ENCODE results near the gene C2orf78.

C2orf78 gene

DNA sequence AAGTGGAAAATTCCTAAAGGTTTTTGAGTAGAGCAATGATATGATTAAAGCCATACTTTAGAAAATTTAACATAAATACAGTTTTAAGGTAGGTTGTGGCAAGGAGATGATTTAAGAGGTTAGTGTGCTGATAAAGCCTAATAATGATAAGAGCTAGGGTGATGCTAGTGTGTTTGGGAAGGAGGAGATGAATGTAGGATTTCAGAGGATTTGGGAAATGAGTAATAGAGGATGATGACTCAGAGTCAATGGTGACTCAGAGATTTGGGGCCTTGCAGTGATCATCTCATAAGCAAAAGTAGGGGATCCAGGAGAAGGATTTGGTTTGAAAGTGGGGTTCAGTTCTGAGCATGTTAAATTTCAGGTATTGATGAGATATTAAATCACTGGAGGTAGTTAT, 68.0 kb downstream of the C2orf78 start:
- no peak for TF ChIP-seq EZH2phosphoT487 (IDR thresholded peaks at IDR 0.05; ENCODE audit: borderline replicate concordance)
- TF ChIP-seq, protein P1, sequence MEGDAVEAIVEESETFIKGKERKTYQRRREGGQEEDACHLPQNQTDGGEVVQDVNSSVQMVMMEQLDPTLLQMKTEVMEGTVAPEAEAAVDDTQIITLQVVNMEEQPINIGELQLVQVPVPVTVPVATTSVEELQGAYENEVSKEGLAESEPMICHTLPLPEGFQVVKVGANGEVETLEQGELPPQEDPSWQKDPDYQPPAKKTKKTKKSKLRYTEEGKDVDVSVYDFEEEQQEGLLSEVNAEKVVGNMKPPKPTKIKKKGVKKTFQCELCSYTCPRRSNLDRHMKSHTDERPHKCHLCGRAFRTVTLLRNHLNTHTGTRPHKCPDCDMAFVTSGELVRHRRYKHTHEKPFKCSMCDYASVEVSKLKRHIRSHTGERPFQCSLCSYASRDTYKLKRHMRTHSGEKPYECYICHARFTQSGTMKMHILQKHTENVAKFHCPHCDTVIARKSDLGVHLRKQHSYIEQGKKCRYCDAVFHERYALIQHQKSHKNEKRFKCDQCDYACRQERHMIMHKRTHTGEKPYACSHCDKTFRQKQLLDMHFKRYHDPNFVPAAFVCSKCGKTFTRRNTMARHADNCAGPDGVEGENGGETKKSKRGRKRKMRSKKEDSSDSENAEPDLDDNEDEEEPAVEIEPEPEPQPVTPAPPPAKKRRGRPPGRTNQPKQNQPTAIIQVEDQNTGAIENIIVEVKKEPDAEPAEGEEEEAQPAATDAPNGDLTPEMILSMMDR (conservative IDR thresholded peaks at IDR 0.05; ENCODE audit: low read length): no peak
- Histone ChIP-seq H3K4me3 (ENCODE audit: low read length, poor library complexity, severe bottlenecking) (no peak overlapping the region), H4K20me1 (ENCODE audit: insufficient read depth, low read length, poor library complexity, severe bottlenecking) (no peaks in the 10 kb centered on the region), H3K9me3 (ENCODE audit: insufficient read depth, low read depth, low read length) (no peaks in the 10 kb centered on the region), H3K4me2 (ENCODE audit: low read depth, low read length, poor library complexity, severe bottlenecking) (no peak overlapping the region), H3K79me2 (ENCODE audit: insufficient read depth, low read length) (no peaks in the 10 kb centered on the region), H3K9ac (ENCODE audit: low read depth, low read length, poor library complexity, severe bottlenecking) (no peak overlapping the region), H2AFZ (ENCODE audit: low read length) (no peak overlapping the region), H3K4me1 (ENCODE audit: insufficient read depth, low read length, poor library complexity, severe bottlenecking) (no peaks in the 10 kb centered on the region), H3F3A (ENCODE audit: low read depth) (no peaks in the 10 kb centered on the region), H3K36me3 (ENCODE audit: insufficient read depth, low read length) (peaks cover 93% of the 10 kb centered on the region), H3K27me3 (ENCODE audit: insufficient read depth, low read length, poor library complexity, severe bottlenecking) (no peaks in the 10 kb centered on the region), H3K9me2 (replicated peaks; ENCODE audit: low read depth, low read length) (no peaks in the 10 kb centered on the region)

DNA sequence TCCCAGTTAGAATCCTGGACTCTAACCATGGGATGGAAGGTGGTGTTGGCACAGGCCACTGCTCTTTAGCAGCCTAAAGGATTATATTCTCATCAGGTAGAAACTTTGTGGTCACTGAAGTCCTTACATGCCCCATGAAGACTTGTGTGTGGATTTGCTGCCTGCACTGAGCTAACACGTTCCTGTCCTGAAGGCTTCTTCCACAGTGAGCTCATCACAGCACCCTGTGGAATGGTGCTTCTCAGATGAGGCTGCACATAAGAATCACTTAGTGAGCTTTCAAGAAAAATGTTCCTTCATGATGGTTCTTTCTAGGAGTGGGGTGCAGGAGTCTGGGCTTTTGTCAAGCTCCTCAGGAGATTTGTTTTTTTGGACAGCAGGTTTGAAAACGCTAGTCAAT, 71.5 kb downstream of the C2orf78 start:
- no peaks in the 10 kb centered on the region for H4K20me1 ChIP-seq (ENCODE audit: insufficient read depth, low read length, poor library complexity, severe bottlenecking)
- H3K27me3 ChIP-seq (ENCODE audit: insufficient read depth, low read length, poor library complexity, severe bottlenecking): no peaks in the 10 kb centered on the region
- H3K4me3 ChIP-seq (ENCODE audit: low read length, poor library complexity, severe bottlenecking): no peak overlapping the region
- no peaks in the 10 kb centered on the region for H3K79me2 ChIP-seq (ENCODE audit: insufficient read depth, low read length)
- H3K36me3 ChIP-seq (ENCODE audit: insufficient read depth, low read length): peaks cover 87% of the 10 kb centered on the region
- no peak overlapping the region for H2AFZ ChIP-seq (ENCODE audit: low read length)
- no peaks in the 10 kb centered on the region for H3K4me1 ChIP-seq (ENCODE audit: insufficient read depth, low read length, poor library complexity, severe bottlenecking)
- H3K9ac ChIP-seq (ENCODE audit: low read depth, low read length, poor library complexity, severe bottlenecking): no peak overlapping the region
- TF ChIP-seq, protein P1 (conservative IDR thresholded peaks at IDR 0.05; ENCODE audit: low read length): no peak
- no peak for TF ChIP-seq EZH2phosphoT487 (IDR thresholded peaks at IDR 0.05; ENCODE audit: borderline replicate concordance)
- H3K9me2 ChIP-seq (replicated peaks; ENCODE audit: low read depth, low read length): no peaks in the 10 kb centered on the region
- no peak overlapping the region for H3K4me2 ChIP-seq (ENCODE audit: low read depth, low read length, poor library complexity, severe bottlenecking)
- no peaks in the 10 kb centered on the region for H3F3A ChIP-seq (ENCODE audit: low read depth)
- H3K9me3 ChIP-seq (ENCODE audit: insufficient read depth, low read depth, low read length): no peaks in the 10 kb centered on the region

DNA sequence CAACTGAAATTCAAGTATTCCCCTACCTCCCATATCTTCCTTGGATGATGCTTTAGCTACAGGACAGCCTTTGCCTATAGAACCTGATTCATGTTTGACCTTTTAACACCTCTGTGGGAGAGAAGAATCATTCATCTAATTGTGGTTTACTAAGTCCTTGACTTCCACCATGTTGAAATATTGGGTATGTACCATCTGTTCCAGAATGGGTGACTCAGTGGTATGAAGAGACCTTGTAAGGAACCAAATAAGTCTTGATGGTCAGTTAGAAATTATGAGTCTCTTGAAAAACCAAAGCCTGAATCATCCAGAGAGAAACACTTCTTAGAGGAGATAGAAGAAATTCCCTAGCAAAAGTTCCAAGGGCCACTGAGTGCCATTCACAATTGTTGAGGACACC, 72.2 kb downstream of the C2orf78 start:
- Histone ChIP-seq H3K9me3 (ENCODE audit: insufficient read depth, low read depth, low read length) (no peaks in the 10 kb centered on the region), H3K9me2 (replicated peaks; ENCODE audit: low read depth, low read length) (no peaks in the 10 kb centered on the region), H3F3A (ENCODE audit: low read depth) (no peaks in the 10 kb centered on the region), H3K36me3 (ENCODE audit: insufficient read depth, low read length) (peaks cover 85% of the 10 kb centered on the region; the same call in 1 of the 2 replicates), H3K4me1 (ENCODE audit: insufficient read depth, low read length, poor library complexity, severe bottlenecking) (no peaks in the 10 kb centered on the region), H4K20me1 (ENCODE audit: insufficient read depth, low read length, poor library complexity, severe bottlenecking) (no peaks in the 10 kb centered on the region), H3K4me2 (ENCODE audit: low read depth, low read length, poor library complexity, severe bottlenecking) (no peak overlapping the region), H3K9ac (ENCODE audit: low read depth, low read length, poor library complexity, severe bottlenecking) (no peak overlapping the region), H2AFZ (ENCODE audit: low read length) (no peak overlapping the region), H3K79me2 (ENCODE audit: insufficient read depth, low read length) (no peaks in the 10 kb centered on the region), H3K27me3 (ENCODE audit: insufficient read depth, low read length, poor library complexity, severe bottlenecking) (no peaks in the 10 kb centered on the region), H3K4me3 (ENCODE audit: low read length, poor library complexity, severe bottlenecking) (no peak overlapping the region)
- TF ChIP-seq EZH2phosphoT487 (IDR thresholded peaks at IDR 0.05; ENCODE audit: borderline replicate concordance): no peak
- TF ChIP-seq, protein P1 (conservative IDR thresholded peaks at IDR 0.05; ENCODE audit: low read length): no peak

Measured in Loucy (cell line).